Prostate gland (tissue), 2 donors: Measurements from ENCODE around the gene CFAP68.

ENCODE experiments used
- CTCF ChIP-seq, 4 experiments: fragments of 200-600 bp in 2 of 4; fragments of 450-650 bp in 2 of 4; sonication (generic) in 2 of 4; IDR thresholded peaks; 1 replicate in 3 of 4; 2 replicates in 1 of 4; pipeline ENCODE4 v1.5.1; 2016 to 2019; ENCODE audit warnings: antibody characterized with exemption in 4 of 4, mild to moderate bottlenecking in 2 of 4, moderate library complexity in 2 of 4
- POLR2A ChIP-seq: fragments of 450-650 bp; IDR thresholded peaks from one replicate; pipeline ENCODE4 v1.6.1; 2016; ENCODE audit warnings: antibody characterized with exemption, mild to moderate bottlenecking
- POLR2AphosphoS5 ChIP-seq: sonication (generic); formaldehyde crosslinking; IDR thresholded peaks from one replicate; pipeline ENCODE4 v1.6.1; 2017; ENCODE audit warnings: antibody characterized with exemption

- TF ChIP-seq POLR2A, result no peak
- no peak for TF ChIP-seq CTCF (IDR thresholded peaks at IDR 0.05)
- no peak for TF ChIP-seq POLR2AphosphoS5
Observed at GRCh38 chr11:111917312-111917711, 38.0 kb downstream of the CFAP68 start.
